Neural cell (in vitro differentiated cells): ENCODE data around the gene TBX4.
"Not testable (repeated sequence)": the region's sequence is repeated elsewhere in the genome, so short reads cannot be mapped to it uniquely, and the experiment has no call there.

Source experiments
- CTCF ChIP-seq: fragments of 450-650 bp; IDR thresholded peaks from 2 replicates; pipeline ENCODE4 v1.5.1; 2014; ENCODE audit warnings: antibody characterized with exemption, mild to moderate bottlenecking, moderate library complexity; ENCODE audit not compliant: poor library complexity, severe bottlenecking
- EP300 ChIP-seq: fragments of 450-650 bp; conservative IDR thresholded peaks from 2 replicates; pipeline ENCODE4 v1.6.1; 2014; ENCODE audit warnings: antibody characterized with exemption, mild to moderate bottlenecking, moderate library complexity; ENCODE audit not compliant: poor library complexity, severe bottlenecking
- EZH2 ChIP-seq: fragments of 200-600, 300-800 bp; shearing (Covaris generic), sonication (generic); IDR thresholded peaks from 2 replicates; pipeline ENCODE4 v1.6.1; 2014; ENCODE audit warnings: antibody characterized with exemption, low read length, borderline replicate concordance, mild to moderate bottlenecking; ENCODE audit not compliant: insufficient read depth, poor library complexity, severe bottlenecking
- MXI1 ChIP-seq: fragments of 450-650 bp; conservative IDR thresholded peaks from 2 replicates; pipeline ENCODE4 v1.6.1; 2014; ENCODE audit warnings: antibody characterized with exemption, mild to moderate bottlenecking; ENCODE audit not compliant: poor library complexity, severe bottlenecking
- POLR2AphosphoS5 ChIP-seq: IDR thresholded peaks from 2 replicates; pipeline ENCODE4 v1.6.1; 2012
- RAD21 ChIP-seq: fragments of 450-650 bp; conservative IDR thresholded peaks from 2 replicates; pipeline ENCODE4 v1.6.1; 2014; ENCODE audit warnings: antibody characterized with exemption, mild to moderate bottlenecking, moderate library complexity
- REST ChIP-seq: IDR thresholded peaks from 2 replicates; pipeline ENCODE4 v1.6.1; 2012; ENCODE audit warnings: borderline replicate concordance
- SMC3 ChIP-seq: fragments of 450-650 bp; conservative IDR thresholded peaks from 2 replicates; pipeline ENCODE4 v1.6.1; 2014; ENCODE audit warnings: antibody characterized with exemption, mild to moderate bottlenecking, moderate library complexity; ENCODE audit not compliant: poor library complexity
- TAF1 ChIP-seq: IDR thresholded peaks from 2 replicates; pipeline ENCODE4 v1.6.1; 2012; ENCODE audit warnings: low read depth

- not testable (repeated sequence) for TF ChIP-seq POLR2AphosphoS5, CTCF, EP300, MXI1, EZH2, SMC3, REST, TAF1, RAD21
Measured at GRCh38 chr17:61527441-61527840, 75.2 kb downstream of the TBX4 start.
